Nephron (organoid): Measurements from ENCODE around the gene LRRC73.

Experiments used
- H3K27ac Mint-ChIP-seq, 3 experiments: 2 replicates each; pipeline ENCODE4 v1.8.0; 2020; ENCODE audit warnings: mixed read lengths in 3 of 3, mild to moderate bottlenecking in 2 of 3, moderate library complexity in 1 of 3
- H3K27me3 Mint-ChIP-seq: 2 replicates; pipeline ENCODE4 v1.8.0; 2021; ENCODE audit warnings: low read depth, mild to moderate bottlenecking, moderate library complexity, mixed read lengths
- H3K36me3 Mint-ChIP-seq: 2 replicates; pipeline ENCODE4 v1.8.0; 2020; ENCODE audit warnings: low read depth, mixed read lengths
- H3K4me1 Mint-ChIP-seq: 2 replicates; pipeline ENCODE4 v1.8.0; 2020; ENCODE audit warnings: mixed read lengths
- H3K4me3 Mint-ChIP-seq, 3 experiments: 2 replicates each; pipeline ENCODE4 v1.8.0; 2020; ENCODE audit warnings: mild to moderate bottlenecking in 3 of 3, mixed read lengths in 3 of 3, moderate library complexity in 2 of 3
- H3K9me3 Mint-ChIP-seq: 2 replicates; pipeline ENCODE4 v1.8.0; 2020; ENCODE audit warnings: mixed read lengths
- CTCF ChIP-seq, 3 experiments: fragments of 200-600 bp; sonication (generic); IDR thresholded peaks; one replicate each; pipeline ENCODE4 v1.5.0; 2021; ENCODE audit warnings: antibody characterized with exemption in 3 of 3; ENCODE audit not compliant: unreplicated experiment in 3 of 3

Gene LRRC73

GRCh38 chr6:43521836-43522235 is 11.7 kb upstream of the LRRC73 start:
- no peaks in the 10 kb centered on the region for H3K27me3 Mint-ChIP-seq
- H3K4me1 Mint-ChIP-seq, result no peaks in the 10 kb centered on the region
- H3K36me3 Mint-ChIP-seq, result peaks cover 57% of the 10 kb centered on the region
- no peak overlapping the region for H3K4me3 Mint-ChIP-seq
- no peak overlapping the region for H3K27ac Mint-ChIP-seq
- no peak for TF ChIP-seq CTCF (IDR thresholded peaks at IDR 0.05; ENCODE audit: unreplicated experiment in 3 of 3)
- no peaks in the 10 kb centered on the region for H3K9me3 Mint-ChIP-seq

GRCh38 chr6:43520097-43520496 is 10.0 kb upstream of the LRRC73 start:
- Mint-ChIP-seq H3K4me1 (peaks cover 11% of the 10 kb centered on the region), H3K27ac (no peak overlapping the region), H3K27me3 (no peaks in the 10 kb centered on the region), H3K4me3 (no peak overlapping the region), H3K9me3 (no peaks in the 10 kb centered on the region), H3K36me3 (peaks cover 50% of the 10 kb centered on the region)
- no peak for TF ChIP-seq CTCF (IDR thresholded peaks at IDR 0.05; ENCODE audit: unreplicated experiment in 3 of 3)

- Mint-ChIP-seq H3K9me3 (no peaks in the 10 kb centered on the region), H3K4me1 (peaks cover 19% of the 10 kb centered on the region), H3K27me3 (no peaks in the 10 kb centered on the region), H3K27ac (no peak overlapping the region), H3K36me3 (peaks cover 41% of the 10 kb centered on the region), H3K4me3 (no peak overlapping the region)
- no peak for TF ChIP-seq CTCF (IDR thresholded peaks at IDR 0.05; ENCODE audit: unreplicated experiment in 3 of 3)
Measured at GRCh38 chr6:43517505-43518357, 7.6 kb upstream of the LRRC73 start.

- H3K27me3 Mint-ChIP-seq, result no peaks in the 10 kb centered on the region
- no peak for TF ChIP-seq CTCF (IDR thresholded peaks at IDR 0.05; ENCODE audit: unreplicated experiment in 3 of 3)
- no peaks in the 10 kb centered on the region for H3K9me3 Mint-ChIP-seq
- no peak within 1 kb of the TSS for H3K4me3 Mint-ChIP-seq
- peaks cover 37% of the 10 kb centered on the region for H3K36me3 Mint-ChIP-seq
- no peak within 1 kb of the TSS for H3K27ac Mint-ChIP-seq
- peaks cover 19% of the 10 kb centered on the region for H3K4me1 Mint-ChIP-seq
Measured at GRCh38 chr6:43516697-43517504, 6.8 kb upstream of the LRRC73 start, which contains the start of the genes POLR1C and YIPF3. TSS of gene POLR1C (plus strand) at chr6:43517089. CDS start at chr6:43517110, 21 bp downstream. TSS of gene YIPF3 (minus strand) at chr6:43516926. CDS start at chr6:43516807, 119 bp downstream.

- H3K9me3 Mint-ChIP-seq, result no peaks in the 10 kb centered on the region
- H3K27ac Mint-ChIP-seq, result no peak overlapping the region
- H3K36me3 Mint-ChIP-seq, result peaks cover 42% of the 10 kb centered on the region
- peaks cover 19% of the 10 kb centered on the region for H3K4me1 Mint-ChIP-seq
- H3K27me3 Mint-ChIP-seq, result no peaks in the 10 kb centered on the region
- TF ChIP-seq CTCF (IDR thresholded peaks at IDR 0.05; ENCODE audit: unreplicated experiment in 3 of 3), result no peak
- H3K4me3 Mint-ChIP-seq, result no peak overlapping the region
Measured at GRCh38 chr6:43516367-43516696, 6.2 kb upstream of the LRRC73 start.
